HTERT RPE-1 (cell line): ENCODE measurements around the gene F2.

Source experiments
- in situ Hi-C: fragments of 300-500 bp; cut with MboI; formaldehyde crosslinking; loops from 4 replicates; pipeline ENCODE4 v1.14.3; 2020; ENCODE audit warnings: low sequenced_read_pairs

Gene F2

DNA sequence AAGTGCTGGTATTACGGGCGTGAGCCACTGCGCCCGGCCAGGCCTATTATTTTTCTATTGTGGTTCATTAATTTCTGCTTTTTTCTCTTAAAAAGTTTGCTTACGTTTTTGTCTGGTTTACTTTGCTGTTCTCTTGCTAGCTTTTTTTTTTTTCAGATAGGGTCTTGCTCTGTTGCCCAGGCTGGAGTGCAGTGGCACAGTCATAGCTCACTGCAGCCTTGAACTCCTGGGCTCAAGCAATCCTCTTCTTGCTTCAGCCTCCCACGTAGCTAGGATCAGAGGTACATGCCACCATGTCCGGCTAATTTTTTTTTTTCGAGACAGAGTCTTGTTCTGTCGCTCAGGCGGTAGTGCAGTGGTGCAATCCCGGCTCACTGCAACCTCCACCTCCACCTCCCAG lies 18.7 kb downstream of the F2 start:
- in situ Hi-C loops: no loop called here

DNA sequence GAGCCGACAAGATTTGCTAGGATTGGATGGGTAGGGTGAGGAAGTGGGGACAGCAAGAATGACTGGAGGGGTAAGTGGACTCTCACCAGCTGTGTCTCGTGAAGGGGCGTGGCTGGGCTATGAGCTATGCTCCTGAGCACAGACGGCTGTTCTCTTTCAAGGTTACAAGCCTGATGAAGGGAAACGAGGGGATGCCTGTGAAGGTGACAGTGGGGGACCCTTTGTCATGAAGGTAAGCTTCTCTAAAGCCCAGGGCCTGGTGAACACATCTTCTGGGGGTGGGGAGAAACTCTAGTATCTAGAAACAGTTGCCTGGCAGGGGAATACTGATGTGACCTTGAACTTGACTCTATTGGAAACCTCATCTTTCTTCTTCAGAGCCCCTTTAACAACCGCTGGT lies 19.9 kb downstream of the F2 start:
- in situ Hi-C loops: no loop called here

GRCh38 chr11:46741600-46742484 lies 22.8 kb downstream of the F2 start:
- in situ Hi-C loops: no loop called here

GRCh38 chr11:46743043-46743442 lies 24.0 kb downstream of the F2 start:
- in situ Hi-C loops: no loop called here

GRCh38 chr11:46743693-46744339 lies 24.8 kb downstream of the F2 start:
- in situ Hi-C loops: no loop called here

GRCh38 chr11:46745328-46745727 lies 26.3 kb downstream of the F2 start:
- in situ Hi-C loops: no loop called here

DNA sequence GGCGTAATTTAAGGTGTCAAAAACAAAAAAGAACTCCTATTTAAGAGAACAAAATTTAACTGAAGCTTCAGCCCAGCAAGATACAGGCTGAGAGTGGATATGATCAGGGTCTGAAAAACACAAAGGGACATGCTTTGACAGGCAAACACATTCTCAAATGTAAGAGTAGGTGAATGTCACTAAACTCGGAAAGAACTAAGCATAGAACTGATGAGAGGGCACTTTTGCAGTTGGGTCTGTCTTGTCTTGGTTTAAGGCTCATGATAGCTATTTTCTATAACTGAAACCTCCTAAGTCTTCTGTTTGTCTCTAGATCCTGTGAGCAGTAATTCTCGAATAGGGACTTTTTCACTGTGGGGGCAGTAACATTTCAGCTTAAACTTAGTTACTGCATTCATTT lies 27.0 kb downstream of the F2 start:
- in situ Hi-C loops: no loop called here

GRCh38 chr11:46747150-46747549 lies 28.1 kb downstream of the F2 start:
- in situ Hi-C loops: no loop called here

GRCh38 chr11:46755962-46756361 lies 36.9 kb downstream of the F2 start:
- in situ Hi-C loops: no loop called here

GRCh38 chr11:46759196-46759595 lies 40.2 kb downstream of the F2 start:
- in situ Hi-C loops: no loop called here

- in situ Hi-C loops: no loop called here
Measured at GRCh38 chr11:46760429-46761128, 41.6 kb downstream of the F2 start.

DNA sequence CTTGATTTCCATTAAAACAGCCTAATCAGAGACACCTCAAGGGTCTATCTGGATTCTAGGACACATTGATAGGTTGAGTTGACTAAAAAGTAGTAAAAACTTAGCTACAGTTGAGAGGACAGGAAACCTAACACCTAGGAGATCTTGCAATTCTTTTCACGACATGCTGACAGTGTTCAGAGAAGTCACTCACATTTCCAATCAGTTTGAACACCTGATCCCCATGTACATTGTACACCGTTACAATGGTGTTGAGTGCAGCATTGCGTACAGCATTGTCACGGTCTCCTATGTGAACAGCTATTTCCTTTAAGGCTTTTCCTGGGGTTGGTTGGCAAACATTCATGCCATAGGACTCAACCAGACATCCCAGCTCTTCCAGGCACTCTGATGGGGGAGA lies 42.8 kb downstream of the F2 start:
- in situ Hi-C loops: no loop called here

- in situ Hi-C loops: no loop called here
Measured at GRCh38 chr11:46762248-46762647, 43.2 kb downstream of the F2 start.

- in situ Hi-C loops: no loop called here
Measured at GRCh38 chr11:46766656-46767055, 47.6 kb downstream of the F2 start.

DNA sequence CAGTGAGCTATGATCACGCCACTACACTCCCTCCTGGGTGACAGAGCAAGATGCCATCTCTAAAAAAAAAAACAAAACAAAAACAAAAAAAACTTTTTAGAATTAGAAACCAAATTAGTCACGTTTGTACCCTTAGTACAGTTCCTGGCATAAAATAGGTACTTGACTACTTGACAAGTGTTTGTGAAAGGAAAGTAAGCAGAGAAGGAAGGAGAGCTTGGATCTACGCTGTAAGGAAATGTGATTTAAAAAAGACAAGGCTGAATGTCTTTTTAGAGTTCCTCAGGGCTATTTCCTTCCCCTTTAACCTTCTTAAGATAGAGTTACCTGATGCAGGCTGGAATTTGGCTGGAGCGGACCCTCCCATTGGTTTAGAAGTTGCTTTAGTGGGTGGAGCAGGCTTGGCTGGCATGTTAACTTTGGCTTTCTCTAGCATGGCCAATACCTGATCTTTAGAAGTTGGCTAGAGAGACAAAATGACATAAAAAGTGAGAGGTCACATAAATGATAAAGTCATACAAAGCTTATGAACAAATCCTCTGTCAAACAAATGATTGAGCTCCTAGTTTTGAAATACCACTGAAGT lies 50.7 kb downstream of the F2 start:
- in situ Hi-C loops: no loop called here

- in situ Hi-C loops: no loop called here
Measured at GRCh38 chr11:46776878-46777277, 57.9 kb downstream of the F2 start.

- in situ Hi-C loops: no loop called here
Measured at GRCh38 chr11:46778416-46778815, 59.4 kb downstream of the F2 start.
